Measurements from ENCODE around the gene AFF3.

DNA sequence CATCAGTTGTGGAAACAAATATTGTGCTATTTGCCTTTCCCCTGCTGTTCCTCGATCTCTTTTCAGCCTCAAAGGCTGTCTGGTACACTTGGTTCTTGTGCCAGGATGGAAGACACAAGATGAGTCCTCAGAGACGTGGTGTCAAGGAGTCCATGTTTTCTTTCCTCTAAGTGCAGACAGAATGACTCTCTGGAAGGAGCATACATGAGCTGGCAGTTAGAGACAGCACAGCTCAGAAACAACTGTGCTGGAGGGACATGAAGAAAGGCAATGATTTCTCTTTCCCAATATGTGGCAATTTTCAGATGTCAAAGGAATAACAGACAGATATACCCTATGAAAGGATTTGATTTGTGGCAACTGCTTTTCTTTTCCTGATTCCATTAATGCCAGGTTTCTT lies 162.2 kb downstream of the AFF3 start:
- no peak for TF ChIP-seq POLR2A (IDR thresholded peaks at IDR 0.05)
- TF ChIP-seq, protein P1, sequence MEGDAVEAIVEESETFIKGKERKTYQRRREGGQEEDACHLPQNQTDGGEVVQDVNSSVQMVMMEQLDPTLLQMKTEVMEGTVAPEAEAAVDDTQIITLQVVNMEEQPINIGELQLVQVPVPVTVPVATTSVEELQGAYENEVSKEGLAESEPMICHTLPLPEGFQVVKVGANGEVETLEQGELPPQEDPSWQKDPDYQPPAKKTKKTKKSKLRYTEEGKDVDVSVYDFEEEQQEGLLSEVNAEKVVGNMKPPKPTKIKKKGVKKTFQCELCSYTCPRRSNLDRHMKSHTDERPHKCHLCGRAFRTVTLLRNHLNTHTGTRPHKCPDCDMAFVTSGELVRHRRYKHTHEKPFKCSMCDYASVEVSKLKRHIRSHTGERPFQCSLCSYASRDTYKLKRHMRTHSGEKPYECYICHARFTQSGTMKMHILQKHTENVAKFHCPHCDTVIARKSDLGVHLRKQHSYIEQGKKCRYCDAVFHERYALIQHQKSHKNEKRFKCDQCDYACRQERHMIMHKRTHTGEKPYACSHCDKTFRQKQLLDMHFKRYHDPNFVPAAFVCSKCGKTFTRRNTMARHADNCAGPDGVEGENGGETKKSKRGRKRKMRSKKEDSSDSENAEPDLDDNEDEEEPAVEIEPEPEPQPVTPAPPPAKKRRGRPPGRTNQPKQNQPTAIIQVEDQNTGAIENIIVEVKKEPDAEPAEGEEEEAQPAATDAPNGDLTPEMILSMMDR (IDR thresholded peaks at IDR 0.05), result no peak
